HG02970 (cell line): ENCODE results near the gene SYNPO2.

ENCODE experiments used
- ATAC-seq: cut with Tn5 transposase; IDR thresholded peaks from one replicate; pipeline ENCODE4 v1.9.1; 2021; ENCODE audit warnings: mild to moderate bottlenecking, moderate library complexity, moderate number of reproducible peaks; ENCODE audit not compliant: unreplicated experiment, low FRiP score

Gene SYNPO2

GRCh38 chr4:118923891-118924290 is 35.2 kb downstream of the SYNPO2 start:
- no peak for ATAC-seq

- ATAC-seq, result no peak
Observed at GRCh38 chr4:118927974-118928373, 39.3 kb downstream of the SYNPO2 start.

- ATAC-seq, result no peak
Observed at GRCh38 chr4:118930255-118930654, 41.6 kb downstream of the SYNPO2 start.

GRCh38 chr4:118931786-118932185 is 43.1 kb downstream of the SYNPO2 start:
- no peak for ATAC-seq

GRCh38 chr4:118935819-118936218 is 47.2 kb downstream of the SYNPO2 start:
- no peak for ATAC-seq

- ATAC-seq, result no peak
Observed at GRCh38 chr4:118936406-118936805, 47.8 kb downstream of the SYNPO2 start.

- ATAC-seq, result no peak
Observed at GRCh38 chr4:118939169-118939783, 50.6 kb downstream of the SYNPO2 start.

- ATAC-seq, result no peak
Observed at GRCh38 chr4:118941149-118941548, 52.5 kb downstream of the SYNPO2 start.

- no peak for ATAC-seq
Observed at GRCh38 chr4:118941799-118942198, 53.1 kb downstream of the SYNPO2 start.

- no peak for ATAC-seq
Observed at GRCh38 chr4:118942465-118942864, 53.8 kb downstream of the SYNPO2 start.

- no peak for ATAC-seq
Observed at GRCh38 chr4:118947095-118947494, 58.4 kb downstream of the SYNPO2 start.

- ATAC-seq, result no peak
Observed at GRCh38 chr4:118948545-118949144, 60.0 kb downstream of the SYNPO2 start.

- ATAC-seq, result no peak
Observed at GRCh38 chr4:118950224-118950623, 61.6 kb downstream of the SYNPO2 start.

- no peak for ATAC-seq
Observed at GRCh38 chr4:118950929-118951570, 62.4 kb downstream of the SYNPO2 start.

GRCh38 chr4:118953276-118953675 is 64.6 kb downstream of the SYNPO2 start:
- no peak for ATAC-seq

- no peak for ATAC-seq
Observed at GRCh38 chr4:118954246-118954645, 65.6 kb downstream of the SYNPO2 start.

GRCh38 chr4:118955515-118955914 is 66.9 kb downstream of the SYNPO2 start:
- ATAC-seq, result no peak

- ATAC-seq, result no peak
Observed at GRCh38 chr4:118957722-118958445, 69.2 kb downstream of the SYNPO2 start.

GRCh38 chr4:118962540-118962939 is 73.9 kb downstream of the SYNPO2 start:
- no peak for ATAC-seq

- no peak for ATAC-seq
Observed at GRCh38 chr4:118964891-118965411, 76.3 kb downstream of the SYNPO2 start.

GRCh38 chr4:118967393-118967792 is 78.7 kb downstream of the SYNPO2 start:
- no peak for ATAC-seq
